ENCODE data around the gene BBOX1.
"Not testable (repeated sequence)": the region's sequence is repeated elsewhere in the genome, so short reads cannot be mapped to it uniquely, and the experiment has no call there.

Gene BBOX1

GRCh38 chr11:27129686-27130085, 89.1 kb downstream of the BBOX1 start:
- DNase-seq (ENCODE audit: low spot score), result no peak

GRCh38 chr11:27130806-27131205, 90.2 kb downstream of the BBOX1 start:
- no peak for DNase-seq (ENCODE audit: low spot score)

GRCh38 chr11:27135924-27136329, 95.3 kb downstream of the BBOX1 start:
- not testable (repeated sequence) for DNase-seq (ENCODE audit: low spot score)

GRCh38 chr11:27138716-27139115, 98.1 kb downstream of the BBOX1 start:
- no peak for DNase-seq (ENCODE audit: low spot score)

- DNase-seq (ENCODE audit: low spot score), result no peak
Measured at GRCh38 chr11:27139742-27140367, 99.2 kb downstream of the BBOX1 start.

- no peak for DNase-seq (ENCODE audit: low spot score)
Measured at GRCh38 chr11:27141576-27141975, 101.0 kb downstream of the BBOX1 start.

- DNase-seq (ENCODE audit: low spot score), result no peak
Measured at GRCh38 chr11:27147916-27148315, 107.3 kb downstream of the BBOX1 start.

- no peak for DNase-seq (ENCODE audit: low spot score)
Measured at GRCh38 chr11:27148506-27148905, 107.9 kb downstream of the BBOX1 start.

GRCh38 chr11:27150098-27150497, 109.5 kb downstream of the BBOX1 start:
- no peak for DNase-seq (ENCODE audit: low spot score)

GRCh38 chr11:27153136-27153535, 112.5 kb downstream of the BBOX1 start:
- no peak for DNase-seq (ENCODE audit: low spot score)

GRCh38 chr11:27158456-27159334, 118.1 kb downstream of the BBOX1 start:
- peak; percentile 10 for DNase-seq (ENCODE audit: low spot score)

GRCh38 chr11:27159335-27159679, 118.7 kb downstream of the BBOX1 start:
- DNase-seq (ENCODE audit: low spot score), result no peak

- DNase-seq (ENCODE audit: low spot score), result no peak
Measured at GRCh38 chr11:27161071-27161470, 120.5 kb downstream of the BBOX1 start.

- no peak for DNase-seq (ENCODE audit: low spot score)
Measured at GRCh38 chr11:27162237-27162636, 121.6 kb downstream of the BBOX1 start.

- DNase-seq (ENCODE audit: low spot score), result no peak
Measured at GRCh38 chr11:27166130-27166529, 125.5 kb downstream of the BBOX1 start.

- DNase-seq (ENCODE audit: low spot score), result no peak
Measured at GRCh38 chr11:27171376-27171958, 130.9 kb downstream of the BBOX1 start.

GRCh38 chr11:27173545-27173944, 132.9 kb downstream of the BBOX1 start:
- DNase-seq (ENCODE audit: low spot score), result no peak

- DNase-seq (ENCODE audit: low spot score), result no peak
Measured at GRCh38 chr11:27174021-27174420, 133.4 kb downstream of the BBOX1 start.

GRCh38 chr11:27174672-27175210, 134.1 kb downstream of the BBOX1 start:
- no peak for DNase-seq (ENCODE audit: low spot score)

GRCh38 chr11:27175562-27175961, 134.9 kb downstream of the BBOX1 start:
- DNase-seq (ENCODE audit: low spot score), result not testable (repeated sequence)
